HG03139 (cell line): ENCODE results near the gene RASGRP1.
"Not testable (repeated sequence)": the region's sequence is repeated elsewhere in the genome, so short reads cannot be mapped to it uniquely, and the experiment has no call there.

Experiments used
- ATAC-seq: cut with Tn5 transposase; IDR thresholded peaks from one replicate; pipeline ENCODE4 v1.9.1; 2021; ENCODE audit not compliant: unreplicated experiment

The RASGRP1 gene

DNA sequence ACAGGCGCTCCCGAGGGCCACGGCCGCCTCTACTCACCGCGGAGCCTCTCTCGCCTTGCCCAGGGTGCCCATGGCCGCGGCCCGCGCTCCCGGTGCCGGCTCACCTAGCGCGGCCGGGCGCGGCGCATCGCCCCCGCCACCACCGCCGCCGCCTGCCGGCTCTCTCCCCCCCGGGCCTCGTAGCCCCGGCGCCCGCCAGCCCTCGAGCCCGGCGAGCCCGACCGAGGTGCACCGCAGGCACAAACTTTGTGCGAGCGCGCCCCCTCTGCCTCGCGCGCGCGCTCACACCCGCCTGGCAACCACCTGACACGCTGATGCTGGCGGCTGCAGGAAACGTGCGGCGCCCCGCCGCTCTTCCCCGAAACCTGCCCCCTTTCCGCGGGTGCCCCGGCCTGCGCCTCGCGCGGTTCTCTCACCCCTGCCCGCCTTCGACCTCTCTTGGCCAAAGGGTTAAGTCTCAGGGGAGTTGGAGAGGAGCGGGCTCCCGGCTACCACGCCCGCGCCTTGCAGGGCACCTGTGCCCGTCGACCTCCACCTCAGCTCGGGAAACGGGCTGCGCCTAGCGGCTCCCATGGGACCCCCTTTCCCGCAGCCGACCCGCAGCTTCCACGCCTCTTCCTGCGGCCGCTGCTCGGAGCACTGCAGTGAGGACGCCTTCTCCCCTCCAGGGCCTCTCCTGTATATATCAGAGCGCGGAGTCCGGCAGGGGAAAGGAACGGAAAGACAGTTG lies at the start of gene RASGRP1:
TSS of gene RASGRP1 (minus strand) at position 258 of the 730 bp plus-strand sequence. CDS start at position 72, 186 bp downstream.
- ATAC-seq: peak; percentile 56

DNA sequence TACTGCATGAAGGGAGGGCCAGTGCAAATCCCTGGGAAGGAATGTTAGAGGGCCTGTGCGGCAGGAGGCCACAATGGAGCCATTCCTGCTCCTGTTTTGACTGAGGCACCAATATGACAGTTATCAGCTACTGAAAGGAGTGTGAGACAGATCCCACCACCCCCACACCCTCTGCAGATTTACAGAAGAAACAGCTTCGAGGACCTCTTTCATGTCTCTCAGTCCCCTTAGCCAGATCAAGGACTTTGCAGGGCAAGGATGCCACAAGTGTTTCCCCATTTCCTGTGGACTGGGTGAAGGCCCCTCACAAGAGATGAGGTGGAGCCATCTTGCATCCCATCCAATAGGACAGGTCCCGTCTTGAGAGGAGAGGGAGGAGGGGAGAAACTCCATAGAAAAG lies 48.5 kb upstream of the RASGRP1 start:
- no peak for ATAC-seq

DNA sequence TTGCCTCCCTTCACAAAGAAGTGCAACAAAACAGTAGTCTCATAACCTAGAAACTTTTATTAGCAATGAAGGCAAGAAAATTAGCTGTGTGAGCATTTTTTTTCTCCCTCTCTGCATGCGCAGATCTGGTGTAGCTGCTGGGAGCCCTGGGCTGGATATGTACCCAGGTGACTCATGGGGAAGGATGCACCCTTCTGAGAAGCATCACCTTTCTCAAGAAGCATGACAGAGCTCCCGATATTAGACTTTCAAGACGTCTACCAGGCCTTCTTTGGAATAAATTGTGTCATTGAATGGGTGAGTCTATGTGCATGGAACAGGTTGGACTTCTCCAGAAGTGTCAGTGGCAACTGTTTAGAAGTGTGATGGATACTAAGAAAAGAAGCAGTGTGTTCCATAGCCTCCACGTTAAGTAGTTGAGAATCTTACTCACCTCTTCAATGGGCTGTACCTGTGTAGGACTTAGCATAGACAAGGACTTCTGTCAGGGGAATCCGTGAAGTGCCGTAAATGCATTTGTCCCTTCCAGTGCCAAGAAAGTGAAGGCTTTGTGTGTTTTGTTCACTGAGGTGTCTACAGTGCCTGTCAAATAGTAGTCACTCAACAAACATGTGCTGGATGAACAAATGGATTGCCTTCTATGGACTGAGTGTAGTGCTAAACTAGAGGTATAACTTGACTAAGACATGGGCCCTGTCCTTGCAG lies 47.7 kb upstream of the RASGRP1 start:
- ATAC-seq: no peak

DNA sequence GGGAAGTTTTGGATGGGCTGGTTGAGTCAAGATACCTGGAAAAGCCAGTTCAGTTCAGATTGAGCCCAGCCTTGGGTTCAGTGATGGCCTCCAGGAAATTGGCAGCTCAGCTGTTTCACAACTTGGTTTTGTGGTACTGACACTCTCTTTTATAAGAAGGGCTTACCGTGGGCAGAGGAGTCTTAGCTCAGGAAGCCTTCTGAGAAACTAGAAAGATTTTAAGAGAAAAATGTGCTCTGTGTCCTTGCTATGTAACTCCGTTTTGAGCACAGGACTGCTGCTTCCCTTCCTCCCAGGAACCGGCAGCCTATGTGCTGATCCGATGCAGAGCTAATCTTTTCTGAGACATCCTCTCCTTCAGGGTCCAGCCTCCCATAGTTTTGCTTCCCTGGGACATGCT lies 46.6 kb upstream of the RASGRP1 start:
- ATAC-seq: no peak

DNA sequence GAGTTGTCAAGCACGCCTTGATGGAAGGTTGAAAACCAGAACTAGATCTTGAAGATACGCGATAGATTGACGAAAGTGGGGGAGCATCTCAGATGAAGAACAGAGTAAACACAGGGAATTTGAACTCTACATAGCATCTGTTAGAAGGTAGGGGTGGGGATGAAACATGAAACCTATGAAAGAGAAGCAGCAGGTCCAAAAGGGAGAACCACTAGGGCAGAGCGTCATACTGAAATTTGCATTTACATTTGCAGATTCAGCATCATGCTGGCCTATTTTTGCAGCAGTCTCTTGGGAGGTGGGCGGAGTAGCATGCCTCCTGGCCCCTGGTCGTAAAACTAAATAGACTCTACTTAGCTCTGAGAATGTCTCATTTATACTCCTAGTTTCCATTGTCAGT lies 46.1 kb upstream of the RASGRP1 start:
- ATAC-seq: no peak

DNA sequence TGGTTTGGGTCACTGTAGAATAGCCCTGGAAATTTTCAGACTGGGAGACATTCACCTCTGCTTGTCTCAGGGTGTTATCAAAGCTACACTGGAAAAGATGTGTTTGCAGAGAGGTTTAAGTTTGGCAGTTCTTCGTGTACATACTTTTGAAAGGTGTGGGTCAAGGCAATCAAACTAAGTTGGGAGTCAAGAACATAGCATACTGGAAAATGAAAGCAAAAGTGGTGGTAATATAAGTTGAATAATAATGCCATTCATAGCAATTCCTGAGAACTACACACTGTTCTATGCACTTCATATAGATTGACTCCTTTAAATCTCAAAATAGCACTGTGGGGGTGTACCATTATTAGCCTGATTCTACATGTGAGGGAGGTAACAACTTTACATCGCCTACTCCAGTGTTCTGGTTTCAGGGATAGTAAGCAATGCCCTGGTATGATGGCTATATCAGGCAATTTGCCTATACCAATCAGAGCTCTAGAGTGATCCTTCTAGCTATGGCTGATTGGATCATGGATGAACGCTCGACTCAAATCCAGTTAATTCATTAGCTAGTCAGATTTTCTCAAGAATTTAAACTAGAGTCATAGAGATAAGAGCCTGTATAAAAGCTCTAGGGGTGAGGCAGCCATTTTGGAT lies 44.6 kb upstream of the RASGRP1 start:
- no peak for ATAC-seq

DNA sequence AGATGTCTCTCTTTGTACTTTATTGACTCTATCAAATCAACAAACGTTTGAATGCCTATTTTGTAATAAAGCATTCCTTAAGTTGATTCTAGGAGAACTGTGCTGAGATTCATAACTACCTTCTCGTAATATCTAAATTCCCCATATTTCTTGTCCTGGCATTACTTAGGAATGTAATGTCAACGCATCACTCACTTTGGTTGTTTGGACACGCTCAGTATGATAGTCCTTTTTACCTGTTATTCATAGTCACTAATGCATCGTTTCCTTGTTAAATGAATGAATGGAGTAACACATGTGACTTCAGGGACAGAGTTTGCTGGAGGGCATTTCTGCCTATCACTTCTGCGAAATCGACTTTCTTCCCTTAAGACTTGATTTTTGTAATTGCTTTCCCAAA lies 44.1 kb upstream of the RASGRP1 start:
- no peak for ATAC-seq

DNA sequence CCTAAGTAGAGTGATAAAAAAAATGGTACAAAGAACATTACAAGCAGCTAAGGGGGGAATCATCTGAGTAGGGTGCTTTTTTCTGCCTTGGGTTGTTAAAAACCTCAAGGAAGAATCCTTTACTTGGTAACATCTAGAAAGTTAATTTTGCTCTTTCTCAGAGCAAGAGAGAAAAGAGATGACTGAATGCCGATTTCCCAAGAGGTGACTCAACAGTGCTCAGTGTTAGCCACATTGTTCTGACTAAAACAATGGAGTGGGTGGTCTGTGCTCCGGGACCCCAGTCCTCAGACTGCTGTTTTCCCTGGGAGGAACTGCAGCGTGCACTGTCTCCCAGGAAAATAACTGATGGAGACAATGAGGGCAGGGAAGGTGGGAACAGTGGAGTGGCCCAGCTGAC lies 41.1 kb upstream of the RASGRP1 start:
- ATAC-seq: no peak

DNA sequence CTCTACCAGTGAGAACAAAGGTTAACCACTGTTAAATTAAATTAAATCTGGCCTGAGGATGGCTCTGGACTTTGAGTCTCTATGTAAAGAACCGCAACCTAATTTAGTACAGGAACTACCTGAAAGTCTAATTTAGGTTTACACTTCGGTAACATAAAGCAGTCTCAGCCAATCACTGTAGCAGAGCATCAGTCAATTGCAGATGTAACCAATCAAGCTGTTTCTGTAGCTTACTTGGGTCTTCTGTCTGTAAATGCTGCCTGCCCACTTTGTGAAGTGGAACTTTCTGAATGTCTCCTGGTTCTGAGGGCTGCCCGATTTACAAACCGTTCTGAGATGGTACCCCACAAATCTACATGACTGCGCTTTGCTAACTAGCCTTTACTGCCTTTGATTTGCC lies 39.1 kb upstream of the RASGRP1 start:
- no peak for ATAC-seq

DNA sequence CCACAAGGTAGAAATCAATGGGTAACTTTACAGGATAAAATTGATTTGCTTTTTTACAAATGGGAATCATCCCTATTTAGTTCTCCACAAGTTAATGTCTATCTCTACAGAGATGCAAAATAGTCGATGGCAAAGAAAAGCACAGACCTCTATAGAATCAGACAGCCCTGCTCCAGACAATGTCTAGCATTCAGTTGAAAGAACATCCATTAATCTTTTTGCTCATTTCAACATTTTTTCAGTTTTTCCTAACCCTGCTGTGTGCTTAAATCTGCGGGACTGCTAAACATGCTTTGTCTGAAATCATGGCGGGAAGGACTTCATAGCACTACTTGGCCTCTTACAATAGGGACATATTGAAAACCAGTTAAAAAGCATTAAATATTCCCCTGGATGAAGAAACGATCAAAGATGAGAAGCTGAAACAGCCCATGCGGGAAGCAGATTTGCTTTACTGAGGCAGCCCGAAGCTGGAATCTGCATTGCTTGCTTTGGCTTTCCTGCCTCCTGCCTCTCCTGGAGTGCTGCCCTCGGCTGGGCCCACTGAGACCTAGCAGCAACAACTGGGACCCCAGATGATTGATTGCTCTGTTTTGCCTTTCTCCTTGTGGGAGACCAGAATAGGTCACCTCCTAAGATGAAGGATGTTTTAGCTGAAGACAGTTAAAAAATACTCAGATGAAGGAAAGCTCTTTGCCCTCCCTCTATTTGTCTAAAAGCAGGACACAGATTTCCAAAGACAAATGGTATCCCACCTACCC lies 38.5 kb upstream of the RASGRP1 start:
- ATAC-seq: no peak

DNA sequence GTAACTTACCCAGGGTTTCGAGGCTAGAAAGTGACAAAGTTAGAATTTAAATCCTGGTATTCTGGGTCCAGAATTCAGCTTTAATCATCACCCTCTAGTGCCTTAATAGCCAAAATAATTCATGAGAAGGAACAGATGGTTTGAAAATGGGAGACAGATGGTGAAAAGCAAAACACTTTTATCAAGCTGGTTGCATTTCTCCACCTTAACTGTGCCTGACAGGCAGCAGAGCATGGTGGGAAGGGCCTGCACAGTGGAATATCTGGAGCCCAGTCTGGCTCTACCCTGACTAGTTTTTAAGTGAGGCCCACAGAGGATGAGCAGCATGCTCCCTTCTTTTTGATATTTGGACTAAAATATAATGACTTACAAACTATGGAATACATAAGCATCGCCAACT lies 35.6 kb upstream of the RASGRP1 start:
- no peak for ATAC-seq

DNA sequence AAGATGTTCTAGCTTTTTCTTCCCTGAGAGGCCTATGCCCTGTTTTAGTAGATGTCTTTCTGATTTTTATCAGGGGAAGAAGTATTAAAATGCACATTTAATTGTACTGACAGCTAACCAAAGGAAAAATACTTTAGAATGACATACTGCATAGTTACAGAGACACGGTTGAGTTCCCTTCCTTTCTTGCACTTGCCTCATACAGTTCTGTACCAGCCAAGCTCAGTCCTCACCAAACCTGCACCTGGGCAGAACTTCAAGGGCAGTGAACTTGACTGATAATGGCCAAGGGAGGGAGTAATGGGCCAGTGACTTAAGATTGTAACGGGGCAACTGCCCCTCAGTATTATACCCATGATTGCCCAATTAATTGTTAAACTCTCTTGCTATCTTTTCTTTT lies 34.1 kb upstream of the RASGRP1 start:
- ATAC-seq: no peak

DNA sequence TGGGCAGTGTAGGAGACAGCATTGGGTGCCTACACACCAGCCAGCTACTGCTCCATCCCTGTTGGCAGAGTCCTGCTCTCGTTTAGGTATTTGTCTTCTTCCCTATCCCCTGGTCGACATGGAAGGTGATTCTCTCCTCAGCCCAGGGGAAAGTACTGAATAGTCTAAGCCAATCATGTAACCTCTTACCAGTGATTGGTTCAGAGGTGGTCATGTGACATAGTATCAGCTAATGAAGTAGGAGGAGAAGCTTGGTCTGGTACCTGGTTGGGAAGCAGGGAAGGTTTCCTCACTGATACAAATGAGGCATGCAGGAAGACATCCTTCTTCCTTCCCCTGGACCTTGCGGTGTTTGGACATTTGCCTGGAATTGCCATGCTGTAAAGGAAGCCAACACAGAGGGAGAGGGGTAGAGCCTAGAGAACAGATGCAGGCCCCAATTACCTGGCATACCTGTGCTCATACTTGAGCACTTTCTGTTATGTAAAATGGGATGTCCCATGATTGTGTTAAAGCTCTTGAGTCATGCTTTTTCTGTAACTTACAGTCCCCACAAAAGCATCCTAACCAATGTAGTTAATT lies 32.7 kb upstream of the RASGRP1 start:
- ATAC-seq: no peak

DNA sequence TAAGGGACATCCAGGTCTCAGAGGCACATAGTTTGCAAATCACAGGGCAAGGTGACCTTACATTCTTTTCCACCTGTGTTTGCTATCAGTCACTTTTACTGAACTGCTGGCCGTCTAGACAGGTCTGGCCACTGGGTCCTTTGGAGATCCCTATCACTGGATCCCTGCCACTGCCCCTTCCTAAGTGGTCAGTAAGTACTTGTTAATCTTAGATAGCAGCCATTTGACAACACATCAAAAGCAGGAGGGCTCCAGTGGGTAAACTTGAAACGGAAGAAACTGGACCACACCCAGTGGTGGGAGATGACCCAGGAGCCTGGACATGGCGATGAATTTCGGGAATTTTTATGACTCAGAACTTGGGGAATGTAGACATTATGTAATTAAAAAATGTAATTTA lies 28.9 kb upstream of the RASGRP1 start:
- ATAC-seq: no peak

DNA sequence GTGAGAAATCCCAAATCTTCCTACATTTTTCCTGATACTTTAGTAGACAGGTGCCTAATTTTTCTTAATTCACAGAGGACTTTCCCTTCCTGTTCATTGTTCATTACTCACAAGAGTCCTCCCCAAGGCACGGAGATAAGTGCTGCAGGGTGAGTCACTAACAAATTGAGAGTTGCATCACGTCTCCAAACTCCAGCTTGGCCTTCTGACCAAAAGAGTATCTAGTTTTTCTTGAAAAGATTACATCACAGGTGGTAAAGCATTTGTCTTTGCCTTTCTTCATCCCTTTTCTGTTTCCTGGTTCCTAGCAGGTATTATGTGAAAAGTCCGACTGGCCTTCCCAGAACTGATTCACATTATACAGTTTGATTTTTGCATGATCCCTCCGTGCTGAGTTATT lies 24.9 kb upstream of the RASGRP1 start:
- no peak for ATAC-seq

DNA sequence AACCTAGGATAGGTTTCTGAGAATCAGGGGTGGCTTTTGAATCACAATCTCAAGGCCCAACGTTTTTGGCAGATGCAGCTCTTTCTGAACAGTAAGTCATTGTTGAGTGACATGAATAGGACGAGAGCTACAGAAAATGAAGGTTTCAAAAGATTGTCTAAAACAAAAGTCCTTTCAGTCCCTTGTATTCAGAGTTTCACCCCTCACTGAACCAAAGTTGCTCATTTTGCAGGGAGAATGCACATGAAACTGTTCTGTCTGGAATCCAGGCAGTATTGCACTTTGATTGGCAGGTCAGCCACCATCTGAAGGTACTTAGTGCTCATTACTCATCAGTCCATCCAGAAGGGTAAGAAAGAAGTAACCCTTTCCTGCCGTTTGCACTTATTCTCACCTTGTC lies 24.1 kb upstream of the RASGRP1 start:
- no peak for ATAC-seq

DNA sequence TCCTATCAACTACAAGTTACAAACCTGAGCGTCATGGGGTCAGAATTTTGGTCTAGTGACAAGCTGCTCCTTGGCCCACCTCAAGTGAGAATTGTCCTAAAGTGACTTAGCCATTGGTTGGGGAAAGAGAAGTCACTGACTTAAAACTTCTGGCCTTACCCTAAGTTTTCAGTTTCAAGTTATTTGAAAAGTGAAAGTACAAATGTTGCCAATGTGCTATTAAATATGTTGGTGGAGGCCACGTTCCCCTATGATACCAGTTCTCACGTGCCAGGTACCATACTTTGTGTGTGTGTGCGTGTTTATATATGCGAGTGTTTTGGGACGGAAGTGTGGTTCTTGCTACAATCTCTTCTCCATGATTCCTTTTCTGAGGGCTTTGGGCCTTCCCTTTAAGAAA lies 22.6 kb upstream of the RASGRP1 start:
- no peak for ATAC-seq

DNA sequence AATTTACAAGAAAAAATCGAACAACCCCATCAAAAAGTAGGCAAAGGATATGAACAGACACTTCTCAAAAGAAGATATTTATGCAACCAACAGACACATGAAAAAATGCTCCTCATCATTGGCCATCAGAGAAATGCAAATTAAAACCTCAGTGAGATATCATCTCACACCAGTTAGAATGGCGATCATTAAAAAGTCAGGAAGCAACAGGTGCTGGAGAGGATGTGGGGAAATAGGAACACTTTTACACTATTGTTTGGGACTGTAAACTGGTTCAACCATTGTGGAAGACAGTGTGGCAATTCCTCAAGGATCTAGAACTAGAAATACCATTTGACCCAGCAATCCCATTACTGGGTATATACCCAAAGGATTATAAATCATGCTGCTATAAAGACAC lies 21.4 kb upstream of the RASGRP1 start:
- not testable (repeated sequence) for ATAC-seq

DNA sequence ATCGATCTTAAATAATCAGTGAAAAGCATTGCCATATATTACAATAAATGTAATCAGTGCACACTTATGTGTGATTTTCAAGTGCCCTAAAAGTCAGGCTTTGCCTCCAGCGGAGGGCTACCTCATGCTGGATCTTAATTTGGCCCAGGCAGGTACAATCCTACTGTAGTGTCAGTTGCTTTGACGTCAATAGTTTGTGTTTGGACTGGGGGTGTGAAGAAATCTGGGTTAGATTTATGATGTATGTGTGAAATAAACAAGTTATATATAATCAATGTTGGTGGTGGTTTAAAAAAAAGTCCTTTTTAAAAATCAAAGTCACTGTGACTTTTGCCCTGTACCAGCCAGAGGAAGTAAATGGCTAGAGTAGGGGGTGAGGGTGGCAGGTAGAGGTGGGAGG lies 14.0 kb upstream of the RASGRP1 start:
- ATAC-seq: no peak

DNA sequence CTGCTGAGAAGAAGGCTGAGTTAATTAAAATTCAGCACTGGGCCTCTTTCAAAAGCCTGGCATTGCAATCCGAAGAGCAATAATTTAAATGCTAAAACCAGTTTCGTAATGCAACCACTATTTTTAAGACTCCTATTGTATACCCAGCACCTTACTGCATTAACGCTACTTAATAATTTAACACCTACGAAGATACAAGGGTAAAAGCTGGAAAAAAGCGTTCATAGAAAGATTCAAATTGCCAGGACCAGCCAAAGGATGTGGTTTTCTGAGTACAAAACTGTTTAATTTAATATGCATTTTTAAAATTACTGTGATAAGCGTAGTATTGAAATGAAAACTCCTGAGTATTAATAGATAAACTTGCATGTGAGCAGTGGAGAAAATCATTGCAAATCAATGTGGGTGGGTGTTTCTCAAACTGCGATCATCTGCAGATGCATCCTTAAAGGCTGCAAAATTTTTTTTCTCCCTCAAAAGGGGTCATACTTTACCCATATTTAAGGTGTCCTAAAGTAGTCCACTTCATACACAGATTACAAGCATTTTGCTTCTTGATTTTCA lies 12.9 kb upstream of the RASGRP1 start:
- no peak for ATAC-seq

DNA sequence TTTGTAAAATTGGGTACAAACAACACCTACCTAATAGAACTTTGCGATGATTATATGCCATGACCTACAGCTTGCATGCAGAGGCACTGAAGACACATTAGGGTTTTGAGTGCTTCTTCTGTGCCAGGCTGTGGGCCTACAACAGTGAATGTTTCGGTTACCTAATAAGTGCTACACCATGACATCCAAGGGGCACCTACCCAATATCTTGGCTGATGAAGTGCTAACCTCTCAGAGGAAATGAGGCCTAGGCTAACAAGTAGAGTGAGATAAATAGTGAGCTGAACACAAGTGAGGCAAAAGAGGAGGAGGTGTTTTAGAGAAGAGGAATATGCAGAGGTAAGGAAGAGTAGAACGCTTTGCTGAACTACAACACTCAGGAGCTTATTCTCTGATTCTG lies 12.2 kb upstream of the RASGRP1 start:
- no peak for ATAC-seq
